HepG2 (cell line): Measurements from ENCODE around the gene DUS2. TPM values are rescaled to one million over a fixed set of nuclear protein-coding genes. Genes with fewer than 3 reads are reported as not detected.

Experiments
- CENPX ChIP-seq: sonication (generic); formaldehyde crosslinking; IDR thresholded peaks from 2 replicates; pipeline ENCODE4 v1.9.0; 2021; ENCODE audit warnings: mild to moderate bottlenecking, missing genetic modification reagents, moderate library complexity
- ETV5 ChIP-seq: IDR thresholded peaks from 2 replicates; pipeline ENCODE4 v1.6.1; 2018; ENCODE audit warnings: missing biosample characterization, missing genetic modification reagents, inconsistent platforms, borderline replicate concordance
- HNRNPL ChIP-seq: fragments of 200-400 bp; formaldehyde crosslinking; IDR thresholded peaks from 2 replicates; pipeline ENCODE4 v1.6.1; 2017; ENCODE audit warnings: mild to moderate bottlenecking, low read depth, low read length
- IKZF4 ChIP-seq: sonication (generic); formaldehyde crosslinking; IDR thresholded peaks from 2 replicates; pipeline ENCODE4 v1.5.1; 2020; ENCODE audit warnings: borderline replicate concordance, mild to moderate bottlenecking, low read depth, missing genetic modification reagents; ENCODE audit errors: not compliant biosample characterization
- NFIC ChIP-seq: IDR thresholded peaks from 2 replicates; pipeline ENCODE4 v1.6.1; 2012; ENCODE audit warnings: mild to moderate bottlenecking, low read length, inconsistent platforms
- ONECUT2 ChIP-seq: sonication (generic); formaldehyde crosslinking; IDR thresholded peaks from 2 replicates; pipeline ENCODE4 v1.4.0; 2020; ENCODE audit warnings: missing genetic modification reagents
- PPARG ChIP-seq: conservative IDR thresholded peaks from 2 replicates; pipeline ENCODE4 v1.6.1; 2016; ENCODE audit warnings: missing biosample characterization, missing genetic modification reagents
- SCMH1 ChIP-seq: sonication (generic); formaldehyde crosslinking; IDR thresholded peaks from 2 replicates; pipeline ENCODE4 v1.9.0; 2021; ENCODE audit warnings: missing genetic modification reagents, mild to moderate bottlenecking, borderline replicate concordance
- TMF1 ChIP-seq: sonication (generic); formaldehyde crosslinking; IDR thresholded peaks from 2 replicates; pipeline ENCODE4 v1.8.1; 2022; ENCODE audit warnings: low read depth, missing genetic modification reagents
- TOPORS ChIP-seq: sonication (generic); formaldehyde crosslinking; IDR thresholded peaks from 2 replicates; pipeline ENCODE4 v1.8.0; 2023; ENCODE audit warnings: mild to moderate bottlenecking, missing genetic modification reagents
- ZC3H4 ChIP-seq: sonication (generic); formaldehyde crosslinking; IDR thresholded peaks from 2 replicates; pipeline ENCODE4 v1.4.0; 2020; ENCODE audit warnings: missing genetic modification reagents, borderline replicate concordance
- ZFP36 ChIP-seq: fragments of 150-350 bp; IDR thresholded peaks from 2 replicates; pipeline ENCODE4 v1.6.1; 2018; ENCODE audit warnings: borderline replicate concordance, low read length, low read depth; ENCODE audit not compliant: partially characterized antibody
- ZNF337 ChIP-seq: sonication (generic); formaldehyde crosslinking; IDR thresholded peaks from 2 replicates; pipeline ENCODE4 v1.5.1; 2020; ENCODE audit warnings: missing genetic modification reagents, low read depth, mild to moderate bottlenecking, borderline replicate concordance
- ZNF496 ChIP-seq: sonication (generic); formaldehyde crosslinking; IDR thresholded peaks from 2 replicates; pipeline ENCODE4 v1.8.1; 2023; ENCODE audit warnings: mild to moderate bottlenecking, moderate library complexity, missing genetic modification reagents; ENCODE audit not compliant: insufficient replicate concordance
- ZNF556 ChIP-seq: sonication (generic); formaldehyde crosslinking; IDR thresholded peaks from 2 replicates; pipeline ENCODE4 v1.4.0; 2020; ENCODE audit warnings: mild to moderate bottlenecking, missing genetic modification reagents, borderline replicate concordance
- ZNF75D ChIP-seq: sonication (generic); formaldehyde crosslinking; IDR thresholded peaks from 2 replicates; pipeline ENCODE4 v1.8.1; 2023; ENCODE audit warnings: missing genetic modification reagents, mild to moderate bottlenecking, borderline replicate concordance
- ZNF766 ChIP-seq: sonication (generic); formaldehyde crosslinking; IDR thresholded peaks from 2 replicates; pipeline ENCODE4 v1.5.0; 2020; ENCODE audit warnings: missing genetic modification reagents, borderline replicate concordance
- ZNF776 ChIP-seq: sonication (generic); formaldehyde crosslinking; IDR thresholded peaks from 2 replicates; pipeline ENCODE4 v1.4.0; 2020; ENCODE audit warnings: mild to moderate bottlenecking, missing genetic modification reagents
- ZNF782 ChIP-seq: sonication (generic); formaldehyde crosslinking; IDR thresholded peaks from 2 replicates; pipeline ENCODE4 v1.4.0; 2020; ENCODE audit warnings: missing genetic modification reagents, mild to moderate bottlenecking, borderline replicate concordance
- polyA plus RNA-seq, 8 experiments: library from polyadenylated mRNA; depleted of rRNA in 3 of 8; stranded (reverse) in 7 of 8; unstranded in 1 of 8; fragments of >200 nt; fragmentation: Illumina TruSeq in 4 of 8; extraction: Trizol in 4 of 8; gene quantifications; 2 replicates each; pipeline versions ENCODE4 v1.2.1 to v1.2.3, GENCODE V29; 2011 to 2016; ENCODE audit warnings: low read depth in 4 of 8, missing spikeins in 1 of 8, mixed read lengths in 1 of 8; ENCODE audit not compliant: insufficient read depth in 1 of 8
- total RNA-seq, 5 experiments: library from RNA; depleted of rRNA; stranded (reverse); fragments of >200 nt; fragmentation: Illumina TruSeq; extraction: Trizol; gene quantifications; 2 replicates each; pipeline ENCODE4 v1.2.3, GENCODE V29; 2016; ENCODE audit warnings: low read depth in 1 of 5
- TF ChIP-seq, protein P1 (sequence below): sonication (generic); formaldehyde crosslinking; IDR thresholded peaks from 2 replicates; pipeline ENCODE4 v1.5.0; 2020; ENCODE audit warnings: missing genetic modification reagents, mild to moderate bottlenecking, borderline replicate concordance
- TF ChIP-seq, protein P2 (sequence below): sonication (generic); formaldehyde crosslinking; IDR thresholded peaks from 2 replicates; pipeline ENCODE4 v1.5.0; 2020; ENCODE audit warnings: mild to moderate bottlenecking, missing genetic modification reagents, borderline replicate concordance

Gene DUS2
- total and polyA plus RNA-seq, 2 of the 13 experiments (the other 11 are each of a cell fraction or from before 2014, with no cell fraction given): 17.8 to 25.1 TPM

DNA sequence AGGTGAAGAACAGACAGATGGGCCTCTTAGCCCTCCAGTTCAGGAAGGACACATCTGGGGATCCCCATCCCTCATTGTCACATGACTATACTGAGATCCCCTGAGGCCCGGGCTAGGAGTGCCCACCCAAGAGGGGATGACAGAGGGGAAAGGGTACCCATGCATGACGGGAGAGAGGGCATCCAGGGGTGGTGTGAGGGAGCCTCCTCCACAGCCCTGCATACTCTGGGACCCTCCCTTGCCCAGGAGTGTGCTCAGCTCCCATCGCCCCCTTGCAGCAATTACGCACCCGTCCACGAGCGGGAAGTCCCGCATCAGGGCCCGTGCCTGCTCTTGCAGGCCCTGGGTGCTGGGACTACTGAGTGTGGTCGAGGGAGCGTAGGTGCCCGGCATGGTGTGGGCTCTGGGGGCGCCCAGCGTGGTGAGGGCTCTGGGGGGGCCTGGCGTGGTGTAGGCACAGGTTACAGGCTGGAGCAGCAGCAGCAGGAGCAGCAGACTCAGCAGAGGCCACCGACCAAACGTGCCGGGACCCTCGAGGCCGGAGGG is 30.4 kb upstream of the DUS2 start (continued):
- TF ChIP-seq TMF1: no peak
- no peak for TF ChIP-seq ONECUT2
- TF ChIP-seq, protein P1, sequence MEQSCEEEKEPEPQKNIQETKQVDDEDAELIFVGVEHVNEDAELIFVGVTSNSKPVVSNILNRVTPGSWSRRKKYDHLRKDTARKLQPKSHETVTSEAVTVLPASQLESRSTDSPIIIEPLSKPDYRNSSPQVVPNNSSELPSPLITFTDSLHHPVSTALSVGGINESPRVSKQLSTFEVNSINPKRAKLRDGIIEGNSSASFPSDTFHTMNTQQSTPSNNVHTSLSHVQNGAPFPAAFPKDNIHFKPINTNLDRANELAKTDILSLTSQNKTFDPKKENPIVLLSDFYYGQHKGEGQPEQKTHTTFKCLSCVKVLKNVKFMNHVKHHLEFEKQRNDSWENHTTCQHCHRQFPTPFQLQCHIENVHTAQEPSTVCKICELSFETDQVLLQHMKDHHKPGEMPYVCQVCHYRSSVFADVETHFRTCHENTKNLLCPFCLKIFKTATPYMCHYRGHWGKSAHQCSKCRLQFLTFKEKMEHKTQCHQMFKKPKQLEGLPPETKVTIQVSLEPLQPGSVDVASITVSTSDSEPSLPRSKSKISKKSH (CRISPR knock-in tag): peak; percentile 4; the same call in 1 of the 2 replicates
- no peak for TF ChIP-seq ETV5 (CRISPR knock-in tag)
- TF ChIP-seq ZNF75D (CRISPR knock-in tag): no peak
- no peak for TF ChIP-seq ZFP36
- TF ChIP-seq ZNF337 (CRISPR knock-in tag): no peak
- 0 out of 2 replicates have a peak, but pooled peaks have one; percentile 5 for TF ChIP-seq HNRNPL
- no peak for TF ChIP-seq ZC3H4 (CRISPR knock-in tag)
- no peak for TF ChIP-seq PPARG (CRISPR knock-in tag)
- TF ChIP-seq TOPORS (CRISPR knock-in tag): no peak
- TF ChIP-seq, protein P2, sequence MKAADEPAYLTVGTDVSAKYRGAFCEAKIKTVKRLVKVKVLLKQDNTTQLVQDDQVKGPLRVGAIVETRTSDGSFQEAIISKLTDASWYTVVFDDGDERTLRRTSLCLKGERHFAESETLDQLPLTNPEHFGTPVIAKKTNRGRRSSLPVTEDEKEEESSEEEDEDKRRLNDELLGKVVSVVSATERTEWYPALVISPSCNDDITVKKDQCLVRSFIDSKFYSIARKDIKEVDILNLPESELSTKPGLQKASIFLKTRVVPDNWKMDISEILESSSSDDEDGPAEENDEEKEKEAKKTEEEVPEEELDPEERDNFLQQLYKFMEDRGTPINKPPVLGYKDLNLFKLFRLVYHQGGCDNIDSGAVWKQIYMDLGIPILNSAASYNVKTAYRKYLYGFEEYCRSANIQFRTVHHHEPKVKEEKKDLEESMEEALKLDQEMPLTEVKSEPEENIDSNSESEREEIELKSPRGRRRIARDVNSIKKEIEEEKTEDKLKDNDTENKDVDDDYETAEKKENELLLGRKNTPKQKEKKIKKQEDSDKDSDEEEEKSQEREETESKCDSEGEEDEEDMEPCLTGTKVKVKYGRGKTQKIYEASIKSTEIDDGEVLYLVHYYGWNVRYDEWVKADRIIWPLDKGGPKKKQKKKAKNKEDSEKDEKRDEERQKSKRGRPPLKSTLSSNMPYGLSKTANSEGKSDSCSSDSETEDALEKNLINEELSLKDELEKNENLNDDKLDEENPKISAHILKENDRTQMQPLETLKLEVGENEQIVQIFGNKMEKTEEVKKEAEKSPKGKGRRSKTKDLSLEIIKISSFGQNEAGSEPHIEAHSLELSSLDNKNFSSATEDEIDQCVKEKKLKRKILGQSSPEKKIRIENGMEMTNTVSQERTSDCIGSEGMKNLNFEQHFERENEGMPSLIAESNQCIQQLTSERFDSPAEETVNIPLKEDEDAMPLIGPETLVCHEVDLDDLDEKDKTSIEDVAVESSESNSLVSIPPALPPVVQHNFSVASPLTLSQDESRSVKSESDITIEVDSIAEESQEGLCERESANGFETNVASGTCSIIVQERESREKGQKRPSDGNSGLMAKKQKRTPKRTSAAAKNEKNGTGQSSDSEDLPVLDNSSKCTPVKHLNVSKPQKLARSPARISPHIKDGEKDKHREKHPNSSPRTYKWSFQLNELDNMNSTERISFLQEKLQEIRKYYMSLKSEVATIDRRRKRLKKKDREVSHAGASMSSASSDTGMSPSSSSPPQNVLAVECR (CRISPR knock-in tag): no peak; the same call in 1 of the 2 replicates
- no peak for TF ChIP-seq CENPX (CRISPR knock-in tag)
- TF ChIP-seq ZNF776 (CRISPR knock-in tag): peak; percentile 65; the same call in 1 of the 2 replicates
- TF ChIP-seq IKZF4: no peak
- TF ChIP-seq ZNF556 (CRISPR knock-in tag): no peak
- TF ChIP-seq NFIC: no peak
- TF ChIP-seq ZNF496 (CRISPR knock-in tag): no peak
- no peak for TF ChIP-seq SCMH1 (CRISPR knock-in tag)
- no peak for TF ChIP-seq ZNF782 (CRISPR knock-in tag)
- TF ChIP-seq ZNF766: no peak
